Panc1 (cell line): ENCODE data around the gene NALCN. TPM values are rescaled to one million over a fixed set of nuclear protein-coding genes. Genes with fewer than 3 reads are reported as not detected.

Experiments
- ATAC-seq: fragments of 200-7000 bp; cut with Tn5 transposase; 2 replicates; pipeline ENCODE4 v1.9.1; 2020; ENCODE audit warnings: mild to moderate bottlenecking, moderate library complexity
- BruUV-seq: library from RNA; stranded (reverse); fragments of 400-500 nt; replicated peaks from 2 replicates; lab custom pipeline; 2021; lab: Mats Ljungman, UMichigan
- CTCF ChIA-PET: fragments of 300-600 bp; sonication (Branson Sonifier 250); formaldehyde crosslinking; loops from one replicate; lab custom pipeline; 2022; ENCODE audit warnings: antibody characterized with exemption; lab: Charles Lee
- POLR2A ChIA-PET: fragments of 300-600 bp; sonication (Branson Sonifier 250); formaldehyde crosslinking; loops from one replicate; lab custom pipeline; 2022; ENCODE audit warnings: antibody characterized with exemption; lab: Charles Lee
- DNase-seq: peaks from one replicate; pipeline ENCODE4 v3.0.0-alpha.2; 2010; ENCODE audit warnings: low read depth, low spot score
- H3K27ac ChIP-seq: 2 replicates; pipeline ENCODE4 v1.5.1; 2011; ENCODE audit warnings: mild to moderate bottlenecking, low read length, inconsistent platforms
- H3K27me3 ChIP-seq: fragments of 200-500 bp; sonication (Bioruptor generic); 2 replicates; pipeline ENCODE4 v1.6.0; 2014; ENCODE audit warnings: low read length, inconsistent platforms; ENCODE audit not compliant: control insufficient read depth, insufficient read depth
- H3K36me3 ChIP-seq: fragments of 200-500 bp; sonication (Bioruptor generic); 2 replicates; pipeline ENCODE4 v1.5.1; 2014; ENCODE audit warnings: inconsistent platforms, mild to moderate bottlenecking, low read length, moderate library complexity; ENCODE audit not compliant: control insufficient read depth, insufficient read depth
- H3K4me1 ChIP-seq: 2 replicates; pipeline ENCODE4 v1.5.1; 2011; ENCODE audit warnings: inconsistent platforms, mild to moderate bottlenecking, low read length, moderate library complexity; ENCODE audit not compliant: control insufficient read depth, insufficient read depth
- H3K4me3 ChIP-seq, 2 experiments: 2 replicates each; pipeline ENCODE4 v1.5.1; 2011 to 2012; ENCODE audit warnings: low read depth in 2 of 2, low read length in 2 of 2, mild to moderate bottlenecking in 2 of 2, inconsistent platforms in 1 of 2, moderate library complexity in 1 of 2
- H3K9me3 ChIP-seq: fragments of 200-500 bp; sonication (Bioruptor generic); 2 replicates; pipeline ENCODE4 v1.5.1; 2014; ENCODE audit warnings: low read depth, mild to moderate bottlenecking, inconsistent platforms, low read length, moderate library complexity; ENCODE audit not compliant: control insufficient read depth, insufficient read depth
- CTCF ChIP-seq: fragments of 450-650 bp; IDR thresholded peaks from 2 replicates; pipeline ENCODE4 v1.5.1; 2017; ENCODE audit warnings: mild to moderate bottlenecking
- POLR2AphosphoS5 ChIP-seq: IDR thresholded peaks from 2 replicates; pipeline ENCODE4 v1.6.1; 2012; ENCODE audit warnings: mild to moderate bottlenecking, low read depth, low read length, moderate library complexity
- REST ChIP-seq, 2 experiments: IDR thresholded peaks; 2 replicates each; pipeline ENCODE4 v1.6.1; 2011 to 2012; ENCODE audit warnings: low read depth in 2 of 2, control low read depth in 1 of 2, low read length in 1 of 2, mild to moderate bottlenecking in 1 of 2, moderate library complexity in 1 of 2; ENCODE audit not compliant: insufficient read depth in 1 of 2
- SIN3A ChIP-seq: IDR thresholded peaks from 2 replicates; pipeline ENCODE4 v1.6.1; 2012; ENCODE audit warnings: low read depth, mild to moderate bottlenecking, low read length, moderate library complexity, borderline replicate concordance; ENCODE audit not compliant: insufficient read depth
- TCF7L2 ChIP-seq: IDR thresholded peaks from 2 replicates; pipeline ENCODE4 v1.6.1; 2011; ENCODE audit warnings: mild to moderate bottlenecking, low read depth, low read length, inconsistent platforms
- in situ Hi-C: cut with HindIII; loops from 2 replicates; pipeline ENCODE4 v1.10.0; 2016; ENCODE audit warnings: low sequenced_read_pairs, low pct_unique_long_range_greater_than_20kb
- intact Hi-C: fragments of 100-400 bp; cut with micrococcal nuclease; formaldehyde crosslinking; loops from one replicate; pipeline ENCODE4 v1.10.0; 2022; ENCODE audit not compliant: unreplicated experiment
- total RNA-seq: library from RNA; stranded (reverse); gene quantifications from one replicate; pipeline ENCODE4 v1.2.1, GENCODE V29; 2021; ENCODE audit not compliant: unreplicated experiment

NALCN gene
- total RNA-seq, 1 experiment from 2014 or later: 10.9 TPM

- DNase-seq (no peak), ATAC-seq (no peak)
- intact Hi-C loops (no loop called here), in situ Hi-C loops (no loop called here)
- ChIA-PET CTCF (no interaction called here), POLR2A (no interaction called here)
- Histone ChIP-seq H3K9me3 (no peaks in the 10 kb centered on the region), H3K4me1 (no peaks in the 10 kb centered on the region), H3K27me3 (no peaks in the 10 kb centered on the region), H3K36me3 (no peaks in the 10 kb centered on the region), H3K27ac (no peak overlapping the region), H3K4me3 (no peak overlapping the region)
- BruUV-seq: no TSS peak
- no peak for TF ChIP-seq REST (IDR thresholded peaks at IDR 0.05; ENCODE audit: insufficient read depth in 1 of 2, low read depth in 2 of 2, low read length in 1 of 2)
- no peak for TF ChIP-seq CTCF
- no peak for TF ChIP-seq SIN3A
- no peak for TF ChIP-seq POLR2AphosphoS5
- TF ChIP-seq TCF7L2: no peak
These were observed 118.5 kb downstream of the NALCN start for GRCh38 chr13:101297794-101298193.

GRCh38 chr13:101292711-101293110 is 123.6 kb downstream of the NALCN start:
- Histone ChIP-seq H3K4me1 (no peaks in the 10 kb centered on the region), H3K27me3 (no peaks in the 10 kb centered on the region), H3K27ac (no peak overlapping the region), H3K9me3 (no peaks in the 10 kb centered on the region), H3K4me3 (no peak overlapping the region), H3K36me3 (no peaks in the 10 kb centered on the region)
- ChIA-PET POLR2A (no interaction called here), CTCF (no interaction called here)
- ATAC-seq (no peak), DNase-seq (no peak)
- no TSS peak for BruUV-seq
- in situ Hi-C loops (no loop called here), intact Hi-C loops (no loop called here)
- TF ChIP-seq CTCF: no peak
- TF ChIP-seq SIN3A: no peak
- TF ChIP-seq REST (IDR thresholded peaks at IDR 0.05; ENCODE audit: insufficient read depth in 1 of 2, low read depth in 2 of 2, low read length in 1 of 2): no peak
- TF ChIP-seq POLR2AphosphoS5: no peak
- TF ChIP-seq TCF7L2: no peak
